ENCODE data around the gene GRHL3.
A peak's percentile ranks its signal among the peaks of the same experiment; 100 is the strongest.

Gene GRHL3

DNA sequence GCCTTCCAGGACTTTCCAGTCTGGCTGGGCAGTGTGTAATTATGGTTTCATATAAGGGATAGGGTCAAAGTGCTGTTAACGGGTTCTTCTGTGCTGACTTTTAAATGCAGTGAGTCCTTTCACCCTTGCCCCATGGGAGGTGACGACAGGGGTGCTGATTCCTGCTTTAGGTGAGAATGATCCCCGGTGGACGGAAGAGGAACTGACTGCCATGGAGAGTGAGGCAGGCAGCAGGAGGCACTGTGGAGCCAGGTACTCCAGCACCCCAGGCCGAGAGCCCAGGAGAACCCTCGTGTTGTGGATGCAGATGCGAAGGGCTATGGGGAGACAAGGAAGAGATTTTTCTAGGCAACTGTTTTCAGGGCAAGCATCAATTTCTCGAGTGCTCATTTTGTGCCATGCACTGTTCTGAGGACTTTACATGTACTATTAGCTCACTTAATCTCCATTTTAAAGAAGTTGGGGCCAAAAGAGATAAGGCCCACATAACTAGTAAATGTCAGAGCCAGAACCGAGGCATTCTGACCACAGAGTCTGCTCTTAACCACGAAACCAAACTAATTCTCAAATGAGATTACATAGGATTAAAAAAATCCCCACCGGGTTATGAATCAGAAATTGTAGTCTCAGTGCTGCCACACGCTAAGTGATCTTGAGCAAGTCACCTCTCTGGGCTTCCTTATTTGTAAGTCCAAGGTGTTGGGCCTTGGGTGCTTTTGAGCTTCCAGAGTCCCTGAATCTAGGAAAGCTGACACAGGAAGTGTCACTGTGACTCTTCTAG lies 66.2 kb downstream of the GRHL3 start:
- no peak for DNase-seq (ENCODE audit: extremely low read depth, low read depth)
- TF ChIP-seq, protein P1, sequence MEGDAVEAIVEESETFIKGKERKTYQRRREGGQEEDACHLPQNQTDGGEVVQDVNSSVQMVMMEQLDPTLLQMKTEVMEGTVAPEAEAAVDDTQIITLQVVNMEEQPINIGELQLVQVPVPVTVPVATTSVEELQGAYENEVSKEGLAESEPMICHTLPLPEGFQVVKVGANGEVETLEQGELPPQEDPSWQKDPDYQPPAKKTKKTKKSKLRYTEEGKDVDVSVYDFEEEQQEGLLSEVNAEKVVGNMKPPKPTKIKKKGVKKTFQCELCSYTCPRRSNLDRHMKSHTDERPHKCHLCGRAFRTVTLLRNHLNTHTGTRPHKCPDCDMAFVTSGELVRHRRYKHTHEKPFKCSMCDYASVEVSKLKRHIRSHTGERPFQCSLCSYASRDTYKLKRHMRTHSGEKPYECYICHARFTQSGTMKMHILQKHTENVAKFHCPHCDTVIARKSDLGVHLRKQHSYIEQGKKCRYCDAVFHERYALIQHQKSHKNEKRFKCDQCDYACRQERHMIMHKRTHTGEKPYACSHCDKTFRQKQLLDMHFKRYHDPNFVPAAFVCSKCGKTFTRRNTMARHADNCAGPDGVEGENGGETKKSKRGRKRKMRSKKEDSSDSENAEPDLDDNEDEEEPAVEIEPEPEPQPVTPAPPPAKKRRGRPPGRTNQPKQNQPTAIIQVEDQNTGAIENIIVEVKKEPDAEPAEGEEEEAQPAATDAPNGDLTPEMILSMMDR (IDR thresholded peaks at IDR 0.05; ENCODE audit: low read depth, low read length): peak; percentile 31

DNA sequence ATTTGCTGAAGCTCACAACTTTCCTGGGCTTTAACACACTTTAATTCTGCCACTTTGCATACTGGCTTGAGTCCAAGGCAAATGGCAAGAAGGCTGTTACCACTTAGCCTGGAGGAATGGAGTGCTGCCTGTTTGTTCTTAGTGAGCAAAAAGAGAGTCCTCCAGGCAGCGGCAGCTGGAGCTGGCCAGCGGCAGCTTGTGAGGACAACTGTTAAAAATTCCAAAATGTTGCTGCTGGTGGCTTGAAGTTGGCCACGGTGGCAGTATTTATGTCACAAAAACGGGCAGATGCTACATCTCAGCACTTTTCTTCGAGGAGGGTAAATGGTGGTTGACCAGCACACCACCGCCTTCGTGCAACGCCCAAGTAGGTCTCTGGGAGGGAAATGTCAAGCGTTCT lies 67.1 kb downstream of the GRHL3 start:
- TF ChIP-seq, protein P1 (IDR thresholded peaks at IDR 0.05; ENCODE audit: low read depth, low read length): no peak
- DNase-seq (ENCODE audit: extremely low read depth, low read depth): no peak

DNA sequence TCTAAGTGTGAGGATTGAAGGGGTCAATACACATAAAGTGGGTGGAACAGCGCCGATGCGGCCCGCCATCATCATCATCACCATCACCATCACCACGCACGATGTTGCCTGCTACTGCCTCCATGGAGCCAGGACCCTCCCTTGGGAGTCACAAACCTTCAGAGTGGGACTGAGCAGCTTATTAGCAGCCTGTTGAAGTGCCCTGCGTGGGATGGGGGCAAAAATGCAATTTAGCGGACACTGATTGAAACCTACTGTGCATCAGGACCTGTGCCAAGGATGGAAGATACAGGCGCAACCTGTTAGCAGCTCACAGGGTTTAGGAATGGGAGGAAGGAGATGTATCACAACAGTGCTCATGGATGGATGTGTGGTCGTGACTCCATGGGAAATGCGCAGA lies 67.8 kb downstream of the GRHL3 start:
- TF ChIP-seq, protein P1 (IDR thresholded peaks at IDR 0.05; ENCODE audit: low read depth, low read length): no peak
- DNase-seq (ENCODE audit: extremely low read depth, low read depth): no peak

DNA sequence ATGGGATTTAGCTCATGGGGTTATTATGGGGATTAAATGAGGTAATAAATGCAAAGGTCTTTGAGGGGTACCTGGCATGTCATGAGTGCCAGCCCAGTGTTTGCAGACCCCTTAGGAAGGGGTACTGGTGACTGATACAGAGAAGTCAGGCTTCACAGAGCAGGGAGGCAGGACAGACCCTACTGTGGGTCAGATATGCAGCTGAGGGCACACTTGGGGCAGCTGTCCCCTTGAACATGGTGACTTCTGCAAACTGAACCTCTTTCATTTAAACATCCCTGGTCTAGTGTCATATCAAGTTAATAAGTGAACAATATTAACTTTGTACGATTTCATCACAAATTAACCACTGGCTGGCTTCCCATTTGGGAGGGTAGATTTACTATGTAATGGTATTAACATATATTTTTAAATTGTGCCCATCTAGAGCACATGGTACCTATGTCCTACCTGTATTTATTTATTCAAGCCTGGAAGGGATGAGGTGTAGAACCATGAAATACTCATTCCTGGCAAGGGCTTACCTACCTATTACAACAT lies 68.5 kb downstream of the GRHL3 start:
- TF ChIP-seq, protein P1 (IDR thresholded peaks at IDR 0.05; ENCODE audit: low read depth, low read length): no peak
- no peak for DNase-seq (ENCODE audit: extremely low read depth, low read depth)

DNA sequence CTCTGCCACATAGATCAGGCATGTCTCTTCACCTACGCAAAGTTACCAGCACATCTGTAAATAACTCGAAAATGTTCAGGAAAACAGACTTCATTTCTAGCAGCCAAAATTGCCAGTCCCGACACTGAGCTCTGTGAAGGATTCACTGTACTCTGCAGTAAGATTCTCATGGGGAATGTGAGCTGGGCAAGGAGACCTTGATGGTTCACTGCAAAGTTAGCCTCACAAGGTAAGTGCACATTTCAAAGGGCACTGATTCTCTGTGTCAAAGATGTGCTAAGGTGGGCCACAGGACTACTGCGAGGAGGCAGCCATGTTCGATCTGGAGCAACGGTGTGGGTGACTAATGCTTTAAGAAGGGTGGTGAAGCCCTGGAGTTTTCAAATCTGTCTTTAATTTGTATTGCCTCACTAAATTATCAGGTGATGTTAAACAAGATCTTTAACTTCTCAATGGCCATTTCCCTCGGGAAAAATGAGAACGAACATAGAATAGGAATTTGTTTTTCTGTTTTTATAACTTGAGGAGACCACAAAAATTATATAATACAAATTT lies 69.3 kb downstream of the GRHL3 start:
- DNase-seq (ENCODE audit: extremely low read depth, low read depth): no peak
- TF ChIP-seq, protein P1 (IDR thresholded peaks at IDR 0.05; ENCODE audit: low read depth, low read length): no peak

DNA sequence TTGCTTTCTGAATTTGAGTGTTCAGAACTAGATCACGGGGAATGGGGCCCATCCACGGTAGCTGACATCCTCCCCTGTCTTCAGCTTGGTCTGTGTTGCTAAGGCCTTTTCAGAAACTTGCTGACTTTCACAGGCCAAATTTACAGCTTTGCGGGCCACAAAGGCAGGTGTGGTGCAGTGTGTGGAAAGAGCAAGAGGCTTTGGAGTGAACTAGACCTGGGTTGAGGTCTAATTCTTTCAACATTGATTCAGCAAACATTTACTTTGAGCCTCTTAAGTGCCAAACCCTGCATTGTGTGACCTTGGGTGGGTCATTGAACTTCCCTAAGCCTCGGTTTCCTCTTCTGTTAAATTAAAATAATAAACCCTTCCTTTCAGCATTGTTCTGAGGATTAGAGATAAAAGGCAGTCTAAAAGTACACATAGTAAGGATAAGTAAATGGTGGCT lies 70.1 kb downstream of the GRHL3 start:
- TF ChIP-seq, protein P1 (IDR thresholded peaks at IDR 0.05; ENCODE audit: low read depth, low read length): no peak
- DNase-seq (ENCODE audit: extremely low read depth, low read depth): no peak

Measured in AG09319 (cell line).